ENCODE data around the gene KIAA1549.

The KIAA1549 gene

DNA sequence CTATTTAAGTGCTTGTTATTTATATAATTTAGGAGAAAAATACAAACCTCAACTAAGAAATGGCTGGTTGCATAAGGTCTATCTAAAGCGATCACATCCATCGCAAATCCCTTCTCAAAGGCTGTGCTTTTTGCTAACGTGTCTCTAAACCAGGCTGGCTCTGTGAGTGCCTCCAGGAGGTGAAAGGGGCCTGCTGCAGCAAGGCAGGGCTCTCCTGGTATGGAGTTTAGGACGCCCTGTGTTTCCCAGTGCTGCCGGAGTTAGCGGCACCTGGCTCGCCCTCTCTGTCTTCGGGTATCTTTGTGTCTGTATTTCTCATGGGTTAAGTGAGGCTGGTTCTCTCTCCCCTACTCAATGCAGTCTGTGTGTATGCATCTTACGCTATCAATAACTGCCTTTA lies 114.8 kb downstream of the KIAA1549 start:
- TF ChIP-seq CTCF (IDR thresholded peaks at IDR 0.05) = no peak

GRCh38 chr7:138865843-138866242 lies 115.3 kb downstream of the KIAA1549 start:
- TF ChIP-seq CTCF (IDR thresholded peaks at IDR 0.05) = no peak; the same call in 1 of the 2 replicates

- TF ChIP-seq CTCF (IDR thresholded peaks at IDR 0.05) = no peak
Measured at GRCh38 chr7:138864667-138865066, 116.5 kb downstream of the KIAA1549 start.

GRCh38 chr7:138863931-138864330 lies 117.3 kb downstream of the KIAA1549 start:
- no peak for TF ChIP-seq CTCF (IDR thresholded peaks at IDR 0.05)

DNA sequence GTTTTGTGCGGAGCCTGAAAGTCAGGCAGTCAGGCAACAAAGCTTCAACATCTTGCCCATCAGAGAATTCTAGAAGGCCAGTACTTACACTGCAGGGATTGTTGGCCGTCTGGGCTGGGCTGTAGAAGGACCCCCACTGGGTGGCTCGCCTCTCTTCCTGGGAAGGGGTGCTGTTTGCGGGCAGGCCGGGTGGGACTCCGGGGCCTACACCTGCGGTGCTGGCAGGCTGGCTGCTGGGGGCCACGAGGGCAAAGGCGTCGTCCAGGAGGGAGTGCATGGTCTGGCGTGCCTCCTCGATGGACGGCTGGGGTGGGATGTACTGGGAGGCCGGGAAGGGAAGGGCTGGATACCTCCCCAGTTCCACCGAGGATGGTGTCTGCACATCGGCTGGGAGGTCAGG lies 120.1 kb downstream of the KIAA1549 start:
- TF ChIP-seq CTCF (IDR thresholded peaks at IDR 0.05) = no peak

DNA sequence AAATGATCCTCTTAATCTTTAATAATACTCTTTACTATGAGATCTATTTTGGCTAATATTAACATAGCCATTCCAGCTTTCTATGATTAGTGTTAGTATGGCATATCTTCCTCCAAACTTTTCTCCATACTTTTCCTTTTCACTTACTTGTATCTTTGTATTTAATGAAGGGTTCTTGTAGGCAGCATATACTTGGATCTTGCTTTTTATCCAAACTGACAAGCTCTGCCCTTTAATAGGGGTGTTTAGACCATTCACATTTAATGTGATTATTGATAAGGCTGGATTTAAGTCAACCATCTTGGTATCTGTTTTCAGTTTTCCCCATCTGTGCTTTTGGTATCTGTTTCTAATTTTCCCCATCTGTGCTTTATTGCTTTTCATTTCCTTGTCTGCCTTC lies 123.5 kb downstream of the KIAA1549 start:
- no peak for TF ChIP-seq CTCF (IDR thresholded peaks at IDR 0.05)

DNA sequence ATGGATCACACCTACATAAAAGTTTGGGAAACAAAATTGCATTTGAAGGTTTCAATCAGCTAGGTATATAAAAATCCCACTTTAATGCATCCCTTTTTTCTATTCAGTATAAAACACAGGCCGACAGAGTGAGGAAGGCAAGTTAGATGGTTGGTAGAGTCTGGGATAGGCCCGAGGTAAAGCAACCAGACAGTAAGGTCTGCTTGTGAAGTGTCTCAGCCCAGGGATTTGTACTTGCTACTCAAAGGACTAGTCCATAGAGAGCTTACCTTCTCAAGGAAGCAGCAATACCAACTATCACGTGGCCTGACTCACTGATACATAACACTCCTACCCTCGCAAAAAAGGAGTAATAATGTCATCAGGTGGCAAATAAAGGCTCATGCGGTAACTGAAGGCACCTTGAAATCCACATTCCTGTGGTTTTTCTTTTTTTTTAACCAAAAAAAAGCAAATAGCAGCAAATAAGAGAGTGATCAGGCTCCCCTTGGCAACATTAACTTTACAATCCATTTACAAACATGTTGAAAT lies 127.0 kb downstream of the KIAA1549 start:
- TF ChIP-seq CTCF (IDR thresholded peaks at IDR 0.05) = no peak

DNA sequence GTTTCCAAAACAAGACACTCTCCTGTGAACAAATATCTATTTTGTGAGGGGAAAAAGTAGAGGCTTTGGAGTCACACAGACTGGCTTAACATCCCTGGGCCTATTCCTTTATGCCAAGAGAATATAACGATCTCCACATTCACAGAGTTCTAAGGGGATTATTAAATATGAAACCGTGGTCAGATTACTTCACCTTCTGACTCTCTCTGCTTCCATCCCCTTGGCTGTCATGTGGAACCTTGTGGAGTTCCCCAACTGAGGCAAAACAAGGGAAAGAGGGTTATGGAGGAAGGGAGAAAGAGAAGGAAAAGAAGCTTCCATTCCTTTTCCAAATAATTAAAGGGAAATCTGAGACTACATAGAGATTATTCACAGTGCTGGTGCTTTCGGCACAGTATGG lies 127.7 kb downstream of the KIAA1549 start:
- TF ChIP-seq CTCF (IDR thresholded peaks at IDR 0.05) = no peak
